ENCODE measurements around the gene SSTR5.
A peak's percentile ranks its signal among the peaks of the same experiment; 100 is the strongest.

SSTR5 gene

DNA sequence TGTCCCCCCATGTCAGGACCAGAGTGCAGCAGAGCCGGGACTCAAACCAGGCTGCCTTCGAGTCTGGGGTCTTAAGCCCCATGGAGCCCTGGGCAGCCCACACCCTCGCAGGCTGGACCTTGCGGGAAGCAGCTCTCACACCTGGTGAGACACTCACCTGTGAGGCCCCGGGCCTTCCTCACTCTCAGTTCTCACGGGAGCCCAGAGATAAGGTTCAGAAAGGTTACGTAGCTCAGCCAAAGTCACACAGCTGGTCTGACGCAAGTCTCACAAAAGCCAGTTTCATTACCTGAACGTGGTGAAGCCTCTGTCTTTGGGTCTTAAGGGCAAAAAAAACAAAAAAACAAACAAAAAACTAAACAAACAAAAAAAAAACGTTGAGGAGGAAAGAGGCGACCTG, 32.8 kb upstream of the SSTR5 start:
- DNase-seq (ENCODE audit: low read depth, low spot score): no peak

DNA sequence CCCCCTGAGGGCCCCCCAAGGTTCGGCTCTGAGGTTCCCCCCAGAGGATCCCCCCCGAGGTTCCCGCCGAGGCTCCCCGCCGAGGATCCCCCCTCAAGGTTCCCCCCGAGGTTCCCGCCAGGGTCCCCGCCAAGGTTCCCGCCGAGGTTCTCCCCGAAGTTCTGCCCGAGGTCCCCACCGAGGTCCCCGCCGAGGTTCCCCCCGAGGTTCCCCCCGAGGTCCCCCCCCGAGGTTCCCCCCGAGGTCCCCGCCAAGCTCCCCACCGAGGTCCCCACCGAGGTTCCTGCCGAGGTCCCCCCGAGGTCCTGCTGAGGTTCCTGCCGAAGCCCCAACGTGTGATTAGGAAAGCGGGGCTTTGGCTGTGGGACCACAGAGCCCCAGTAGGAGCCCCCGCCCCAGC, 32.2 kb upstream of the SSTR5 start:
- DNase-seq (ENCODE audit: low read depth, low spot score): no peak

DNA sequence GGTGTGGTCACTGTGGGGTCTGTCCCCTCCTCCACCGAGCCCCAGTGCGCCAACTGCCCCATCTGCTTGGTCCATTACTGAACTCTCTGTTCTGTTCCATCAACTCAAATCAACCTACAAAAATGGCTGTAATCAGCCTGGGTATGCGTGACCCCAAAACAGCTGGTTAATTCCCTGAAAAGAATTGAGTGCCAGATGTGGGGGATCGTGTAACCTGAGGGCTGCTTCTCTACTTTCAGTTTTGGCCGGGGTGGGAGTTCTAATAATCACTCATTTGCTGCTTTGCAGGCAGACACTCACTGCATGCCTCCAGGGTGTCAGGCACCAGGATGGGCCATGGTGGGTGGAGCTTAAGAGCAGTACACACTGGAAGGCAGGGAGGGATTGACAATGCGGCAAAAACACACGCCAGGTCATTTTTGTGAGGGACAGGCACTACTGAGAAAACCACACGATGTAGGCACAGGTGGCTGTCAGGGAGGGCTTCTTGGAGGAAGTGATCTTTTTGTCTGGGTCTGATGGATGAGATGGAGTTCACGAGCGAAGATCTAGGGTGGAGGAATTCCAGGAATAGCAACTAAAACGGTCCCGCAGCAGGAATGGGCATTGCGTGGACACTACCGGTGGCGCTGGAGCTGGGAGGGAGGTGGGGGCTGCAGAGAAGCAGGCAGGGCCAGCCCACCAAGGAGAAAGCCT, 30.4 kb upstream of the SSTR5 start:
- DNase-seq (ENCODE audit: low read depth, low spot score): no peak

DNA sequence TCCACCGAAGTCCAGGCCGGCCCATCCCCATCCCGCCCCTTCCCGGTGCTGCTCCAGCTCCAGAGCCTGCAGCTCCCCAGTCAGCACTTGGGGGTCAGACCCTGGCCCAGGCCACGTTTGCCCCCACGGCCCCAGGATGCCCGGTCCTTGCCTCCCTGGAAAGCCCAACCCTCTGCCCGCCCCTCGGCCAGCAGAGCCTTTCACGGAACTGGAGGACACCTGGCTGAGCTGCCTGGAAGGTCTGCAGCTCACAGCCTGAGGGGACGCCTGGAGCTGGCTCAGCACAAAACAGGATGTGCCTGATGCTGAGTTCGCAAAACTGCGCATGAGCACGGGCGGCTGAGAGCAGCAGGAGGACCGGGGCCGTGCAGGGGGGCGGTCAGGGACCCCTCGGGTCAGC, 29.7 kb upstream of the SSTR5 start:
- DNase-seq (ENCODE audit: low read depth, low spot score): no peak

DNA sequence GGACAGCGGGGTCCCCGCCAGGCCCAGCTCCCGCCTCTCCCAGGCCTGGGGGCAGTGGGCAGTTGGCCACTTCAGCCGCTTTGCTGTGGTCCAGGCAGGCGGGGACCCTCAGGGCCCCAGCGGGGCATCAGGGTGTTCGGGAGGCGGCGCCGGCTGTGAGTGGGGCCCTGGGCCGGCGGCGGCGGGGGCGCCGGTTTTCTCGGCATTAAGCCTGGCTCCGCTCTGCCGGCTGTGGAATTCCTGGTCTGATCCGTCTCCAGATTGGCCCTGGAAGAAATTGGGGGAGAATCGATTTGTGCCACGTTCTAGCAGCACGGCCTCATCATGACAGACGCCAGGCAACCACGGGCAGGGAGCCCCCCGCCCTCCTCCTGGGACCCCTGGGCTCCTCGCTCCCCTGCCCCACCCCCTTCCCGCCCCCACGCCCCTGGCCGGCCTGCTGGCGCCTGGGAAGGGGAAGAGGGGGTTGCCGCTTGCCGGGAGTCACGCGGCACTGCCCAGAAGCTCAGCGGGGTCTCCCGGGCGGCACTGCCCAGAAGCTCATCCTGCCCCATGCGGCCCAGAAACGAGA, 28.6 kb upstream of the SSTR5 start:
- no peak for DNase-seq (ENCODE audit: low read depth, low spot score)

DNA sequence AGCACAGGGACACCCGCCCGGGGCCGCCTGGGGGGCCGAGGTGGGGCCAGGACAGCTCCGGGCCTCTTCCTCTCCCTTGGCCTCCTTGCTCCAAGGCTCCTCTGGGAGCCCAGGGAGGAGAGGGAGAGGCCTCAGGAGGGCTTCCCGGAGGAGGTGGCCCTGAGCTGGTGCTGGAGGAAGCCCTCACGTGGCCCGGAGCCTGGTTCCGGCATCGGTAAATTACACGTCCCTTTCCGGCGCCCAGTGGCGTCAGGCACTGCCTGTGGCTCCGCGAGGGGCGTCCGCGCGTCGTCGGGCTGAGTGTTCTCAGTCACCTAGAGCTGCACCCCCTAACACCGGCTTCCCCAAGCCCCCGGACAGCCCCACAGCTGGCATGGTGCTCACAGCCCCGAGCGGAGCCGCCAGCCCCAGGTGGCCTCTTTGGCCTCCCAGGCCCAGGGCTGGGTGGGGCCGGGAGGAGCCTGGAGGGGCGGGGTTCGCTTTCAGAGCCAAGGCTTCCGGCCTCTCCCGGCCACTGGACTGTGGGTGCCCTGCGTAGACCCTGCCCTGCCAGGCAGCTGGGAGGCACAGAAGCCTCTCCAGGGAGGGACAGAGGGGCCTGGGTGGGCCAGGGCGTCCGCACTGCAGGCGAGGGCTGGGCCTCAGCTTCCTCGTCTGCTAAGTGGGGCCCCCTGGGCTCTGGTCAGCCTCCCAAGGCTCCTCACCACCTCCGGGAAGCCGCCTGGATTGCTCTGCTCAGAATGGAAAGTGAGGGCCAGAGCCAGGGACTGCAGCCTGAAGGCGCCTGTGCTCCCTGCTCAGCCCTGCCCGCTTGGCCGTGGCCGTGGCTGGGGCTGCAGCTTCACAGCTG, 27.9 kb upstream of the SSTR5 start:
- DNase-seq (ENCODE audit: low read depth, low spot score): no peak

DNA sequence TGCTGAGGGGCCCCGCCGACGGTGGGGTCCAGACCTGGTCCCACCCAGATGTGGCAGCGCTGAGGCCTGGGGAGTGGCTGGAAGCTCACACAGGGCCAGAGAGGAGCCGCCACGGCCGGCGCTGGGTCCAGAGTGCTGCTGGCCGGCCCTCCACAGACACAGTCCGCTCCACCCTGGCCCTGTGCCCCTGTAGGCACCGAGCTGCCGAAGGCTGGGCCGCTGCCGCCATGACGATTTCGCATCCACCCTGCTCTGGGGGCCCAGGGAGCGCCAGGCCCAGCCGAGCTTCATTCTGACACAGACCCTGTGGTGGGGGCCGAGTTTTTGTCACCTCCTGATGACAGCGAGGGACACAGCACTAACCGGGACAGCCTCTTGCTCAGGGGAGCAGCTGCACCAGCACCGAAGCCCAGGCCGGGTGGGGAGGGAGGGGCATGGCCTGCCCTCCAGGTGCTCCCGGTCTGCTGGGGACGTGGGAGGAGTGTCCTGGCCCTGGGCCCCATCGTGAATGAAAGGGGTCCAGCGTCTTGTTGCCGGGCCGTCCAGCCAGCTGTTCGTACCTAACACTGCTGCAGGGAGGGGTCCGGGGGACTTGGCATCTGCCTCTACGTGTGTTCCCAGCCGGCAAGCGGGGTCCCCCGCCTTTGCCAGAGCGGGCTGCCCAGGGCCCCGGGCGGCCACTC, 27.1 kb upstream of the SSTR5 start:
- DNase-seq (ENCODE audit: low read depth, low spot score): no peak

DNA sequence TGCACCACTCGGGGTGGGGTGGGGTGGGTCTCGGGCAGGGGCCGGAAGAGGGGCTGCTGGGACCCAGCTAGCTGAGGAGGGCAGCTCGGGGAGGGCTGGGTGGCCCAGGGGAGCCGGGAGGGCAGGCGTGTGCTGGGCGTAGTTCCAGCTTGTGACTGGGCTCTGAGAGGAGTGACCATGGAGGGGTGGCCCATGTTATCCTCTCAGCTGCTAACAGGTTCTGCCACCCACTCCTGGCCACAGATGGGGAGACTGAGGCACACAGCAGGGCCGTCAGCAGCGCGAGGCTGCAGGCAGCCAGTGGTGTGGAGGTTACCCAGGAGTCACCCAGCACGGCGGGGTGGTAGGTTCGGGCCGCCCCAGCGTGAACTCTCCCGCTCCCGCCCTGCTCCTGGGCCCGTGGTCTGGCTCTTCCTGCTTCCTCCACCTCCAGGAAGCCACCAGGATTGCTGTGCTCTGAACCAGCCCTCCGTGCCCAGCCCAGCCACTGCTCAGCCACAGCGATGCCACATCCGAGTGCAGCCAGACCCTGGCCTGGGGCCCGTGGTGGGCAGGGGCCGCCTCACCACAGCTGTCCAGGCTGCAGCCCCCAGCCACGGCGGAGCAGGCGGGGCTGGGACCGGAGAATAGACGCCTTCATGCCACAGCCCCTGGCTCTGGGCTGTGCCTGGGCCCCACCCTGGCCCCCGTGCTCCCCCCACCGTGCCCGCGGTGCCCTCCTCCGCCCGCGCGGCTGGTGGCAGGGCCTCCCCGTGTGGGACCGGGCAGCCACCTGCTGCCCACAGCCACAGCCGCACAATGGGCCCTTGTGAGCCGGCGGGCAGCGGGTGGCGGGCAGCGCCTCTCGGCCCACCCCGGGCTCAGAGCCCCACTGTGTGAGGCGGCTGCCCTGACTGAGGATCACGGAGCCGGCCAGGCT, 26.3 kb upstream of the SSTR5 start:
- no peak for DNase-seq (ENCODE audit: low read depth, low spot score)

DNA sequence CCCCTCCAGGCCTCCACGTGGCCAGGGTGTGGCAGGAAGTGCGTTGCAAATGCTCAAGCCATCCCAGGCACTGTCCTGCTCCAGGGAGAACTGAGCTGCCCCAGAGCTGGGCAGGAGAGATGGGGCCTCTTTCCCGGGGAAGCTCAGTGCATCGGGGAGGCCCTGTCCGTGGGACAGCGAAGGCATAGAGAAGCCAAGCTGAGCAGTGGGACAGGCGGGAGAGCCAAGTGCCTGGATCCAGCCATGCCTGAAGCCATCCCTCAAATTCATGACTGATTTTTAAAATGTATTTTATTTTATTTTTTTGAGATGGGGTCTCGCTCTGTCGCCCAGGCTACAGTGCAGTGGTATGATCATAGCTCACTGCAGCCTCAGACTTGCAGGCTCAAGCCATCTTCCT, 25.4 kb upstream of the SSTR5 start:
- DNase-seq (ENCODE audit: low read depth, low spot score): no peak

DNA sequence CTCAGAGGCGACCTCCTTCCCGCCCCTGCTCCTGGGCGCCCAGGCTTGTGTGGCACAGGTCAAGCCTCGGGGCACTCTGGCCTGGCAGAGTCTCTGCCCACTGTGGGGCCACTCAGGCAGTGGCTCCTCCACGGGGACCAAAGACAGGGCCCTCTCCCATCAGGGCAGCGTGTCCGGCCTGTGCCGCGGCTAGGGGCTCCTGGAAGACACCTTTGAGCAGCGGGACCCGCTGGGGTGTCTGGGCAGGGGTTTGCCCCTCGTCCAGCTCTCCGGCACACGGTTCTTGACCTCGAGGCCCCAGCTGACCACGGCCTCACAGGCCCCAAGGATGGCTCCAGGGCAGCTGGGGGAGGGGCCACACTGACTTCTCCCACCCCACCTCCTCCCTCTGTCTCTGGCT, 24.7 kb upstream of the SSTR5 start:
- no peak for DNase-seq (ENCODE audit: low read depth, low spot score)

DNA sequence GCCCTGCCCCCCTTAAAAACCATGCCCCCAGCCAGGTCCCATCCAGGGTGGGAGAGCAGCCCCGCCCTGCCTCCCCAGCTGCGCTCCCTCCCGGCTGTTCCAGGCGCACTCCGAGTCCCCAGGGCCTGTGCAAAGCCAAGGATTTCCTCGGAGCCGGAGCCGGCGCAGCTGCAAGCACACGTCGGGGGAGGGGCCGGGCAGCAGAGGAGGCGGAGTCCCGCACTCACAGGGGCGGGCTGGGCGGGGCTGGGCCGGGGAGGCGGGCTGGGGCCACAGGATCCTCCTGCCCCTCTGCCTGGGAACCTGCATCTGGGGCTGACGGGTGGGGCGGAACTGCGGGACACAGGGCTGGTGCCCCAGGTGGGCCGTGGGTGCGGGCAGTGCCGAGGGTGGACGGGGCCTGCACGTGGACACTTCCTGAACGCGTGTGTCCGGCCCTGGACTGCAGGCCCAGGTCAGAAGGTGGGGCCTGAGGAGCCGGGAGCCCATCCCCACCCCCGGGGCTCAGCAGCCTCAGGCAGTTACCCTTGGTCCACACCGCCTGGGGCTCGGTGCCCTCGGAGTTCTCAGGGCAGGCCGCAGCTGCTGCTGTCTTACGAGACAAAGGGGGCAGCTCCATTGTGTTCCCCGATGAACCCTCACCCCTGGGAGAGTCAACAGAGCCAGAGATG, 24.0 kb upstream of the SSTR5 start:
- DNase-seq (ENCODE audit: low read depth, low spot score): peak; percentile 48

DNA sequence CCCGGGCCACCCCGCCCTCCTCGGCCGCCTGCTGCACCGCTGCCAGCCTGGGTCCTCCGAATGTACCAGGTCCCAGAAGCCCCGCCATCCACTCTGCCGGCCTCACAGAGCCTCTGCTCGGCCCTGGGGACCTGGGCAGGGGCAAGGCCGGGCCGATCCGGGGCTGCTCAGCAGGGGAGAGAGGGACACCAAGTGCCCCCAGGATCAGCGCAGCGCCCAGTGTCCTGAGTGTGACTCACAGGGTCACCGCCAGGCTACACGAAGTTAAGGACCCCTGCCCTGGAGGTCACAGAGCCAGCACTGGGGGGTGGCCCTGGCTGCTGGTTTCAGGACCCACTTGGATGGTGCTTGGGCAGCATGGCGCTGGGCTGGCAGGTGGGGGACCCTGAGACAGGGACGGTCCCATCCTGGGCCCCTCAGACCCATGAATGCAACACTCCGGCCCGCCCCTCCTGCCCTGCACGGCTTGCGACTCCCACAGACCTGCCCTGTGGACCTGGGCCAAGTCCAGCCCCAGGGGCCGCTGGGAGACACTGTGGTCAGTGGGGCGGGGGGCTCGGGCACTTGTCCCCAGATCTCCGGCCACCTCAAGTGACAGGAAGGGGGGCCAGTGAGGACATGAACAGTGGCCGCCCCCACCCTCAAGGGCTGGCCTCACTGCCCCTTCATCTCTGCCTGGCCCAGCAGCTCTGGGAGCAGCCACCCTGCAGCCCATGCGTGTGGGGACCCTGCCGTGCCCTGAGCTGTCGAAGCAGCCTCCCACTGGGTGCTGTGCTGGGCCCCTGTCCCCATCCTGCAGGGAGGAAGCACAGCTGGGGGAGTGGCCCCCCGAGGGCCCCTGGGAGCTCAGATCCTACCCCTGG, 23.2 kb upstream of the SSTR5 start:
- DNase-seq (ENCODE audit: low read depth, low spot score): no peak

DNA sequence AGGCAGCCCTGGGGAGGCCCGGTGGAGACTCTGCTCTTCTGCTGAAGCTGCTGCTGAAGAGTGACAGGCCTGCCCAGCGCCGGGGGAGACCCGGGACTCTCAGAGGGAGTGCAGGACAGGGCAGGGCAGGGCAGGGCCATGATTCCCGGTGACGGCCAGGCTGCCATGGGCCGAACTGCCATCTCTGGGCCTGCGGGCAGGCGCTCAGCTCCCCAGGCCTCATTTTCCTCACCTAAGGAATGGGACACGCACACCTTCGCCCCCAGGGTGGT, 22.6 kb upstream of the SSTR5 start:
- DNase-seq (ENCODE audit: low read depth, low spot score): no peak

DNA sequence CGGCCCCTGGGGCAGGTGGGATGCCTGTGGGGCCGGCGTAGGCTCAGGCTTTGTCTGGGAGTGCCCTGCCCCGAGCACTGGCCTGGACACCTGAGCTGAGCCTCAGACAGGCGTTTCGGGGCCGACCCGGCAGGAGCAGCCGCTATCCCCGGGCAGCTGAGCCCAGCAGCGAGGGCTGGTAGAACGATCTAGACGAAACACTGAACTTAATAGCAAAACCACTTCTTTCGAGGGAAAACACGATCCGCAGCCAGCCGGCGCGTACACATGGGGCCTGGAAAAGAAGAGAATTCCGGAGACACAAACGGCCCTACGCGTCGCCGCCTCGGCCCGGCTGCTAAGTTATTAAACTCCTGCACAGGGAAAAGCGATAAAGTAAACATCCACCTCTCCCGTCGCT, 22.0 kb upstream of the SSTR5 start:
- no peak for DNase-seq (ENCODE audit: low read depth, low spot score)

DNA sequence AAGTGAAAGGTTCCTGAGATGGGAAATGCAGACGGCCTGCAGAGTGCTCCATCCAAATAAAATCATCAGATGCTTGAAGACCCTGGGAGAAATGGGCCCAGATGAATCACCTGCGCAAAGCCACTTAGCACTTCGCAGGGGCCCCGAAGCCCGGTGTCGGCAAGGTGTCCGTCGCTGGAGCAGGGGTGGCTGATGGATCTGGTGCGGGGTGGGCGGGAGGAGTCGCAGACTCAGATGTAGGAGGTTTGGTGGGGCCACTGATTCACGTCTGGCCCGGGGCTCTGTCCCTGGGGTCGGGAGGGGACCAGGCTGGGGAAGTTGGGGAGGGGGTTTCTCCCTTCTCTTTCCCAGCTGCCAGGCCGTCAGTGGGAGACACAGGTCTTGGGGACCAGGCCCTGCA, 21.6 kb upstream of the SSTR5 start:
- no peak for DNase-seq (ENCODE audit: low read depth, low spot score)

DNA sequence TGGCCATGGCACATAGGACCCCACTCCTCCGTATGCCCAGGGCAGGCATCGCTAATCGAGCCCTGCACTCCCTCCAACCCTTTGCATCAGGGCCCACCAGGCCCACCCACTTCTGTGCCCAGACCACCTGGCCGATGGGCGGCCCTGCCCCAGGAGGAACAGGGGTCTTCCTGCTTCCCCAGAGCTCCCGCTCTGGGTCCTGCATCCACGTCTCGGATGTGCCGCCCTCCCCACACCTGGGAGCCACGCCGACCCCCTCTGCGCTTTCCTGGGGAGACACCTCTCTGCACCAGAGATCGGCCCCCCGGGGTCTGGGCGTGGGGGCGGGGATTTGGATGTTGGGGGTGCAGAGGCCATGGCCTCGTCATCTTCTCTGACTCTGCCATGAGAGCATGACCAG, 21.1 kb upstream of the SSTR5 start:
- DNase-seq (ENCODE audit: low read depth, low spot score): no peak

DNA sequence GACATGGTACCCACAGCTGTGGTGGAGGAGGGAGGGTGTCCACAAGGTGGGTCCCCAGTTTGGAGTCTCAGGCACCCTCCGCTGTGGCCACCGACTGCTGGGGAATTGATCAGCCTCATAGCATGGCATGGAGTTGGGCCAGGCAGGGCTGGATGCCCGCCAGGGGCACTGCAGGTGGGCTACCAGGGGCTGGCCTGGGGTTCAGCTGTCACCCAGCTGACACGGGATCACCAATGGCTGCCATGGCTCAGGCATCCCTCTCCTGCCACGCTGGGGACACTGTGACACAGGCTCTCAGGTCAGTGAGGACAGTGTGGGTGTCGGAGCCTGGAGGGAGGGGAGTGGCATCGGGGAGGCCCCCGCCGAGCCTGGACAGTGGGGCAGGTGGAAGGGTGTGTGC, 19.8 kb upstream of the SSTR5 start:
- DNase-seq (ENCODE audit: low read depth, low spot score): no peak

DNA sequence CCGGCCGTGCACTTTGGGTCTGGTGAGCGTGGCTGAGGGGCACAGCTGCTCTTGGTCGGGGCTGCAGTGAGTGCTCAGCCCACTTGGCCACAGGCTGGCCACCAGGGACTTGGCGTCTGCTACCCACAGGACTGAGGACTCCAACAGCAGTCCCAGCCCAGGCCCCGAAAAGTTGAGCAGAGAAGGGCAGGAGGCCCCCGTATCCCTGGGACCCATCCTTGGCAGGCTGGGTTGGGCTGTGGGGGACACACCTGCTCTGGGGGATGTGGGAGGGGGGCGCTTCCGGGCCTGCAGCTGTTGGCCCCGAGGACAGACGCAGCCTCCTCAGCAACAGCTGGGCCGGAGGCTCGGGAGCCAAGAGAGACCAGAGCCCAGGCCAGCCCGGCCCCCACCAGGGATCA, 19.4 kb upstream of the SSTR5 start:
- no peak for DNase-seq (ENCODE audit: low read depth, low spot score)

DNA sequence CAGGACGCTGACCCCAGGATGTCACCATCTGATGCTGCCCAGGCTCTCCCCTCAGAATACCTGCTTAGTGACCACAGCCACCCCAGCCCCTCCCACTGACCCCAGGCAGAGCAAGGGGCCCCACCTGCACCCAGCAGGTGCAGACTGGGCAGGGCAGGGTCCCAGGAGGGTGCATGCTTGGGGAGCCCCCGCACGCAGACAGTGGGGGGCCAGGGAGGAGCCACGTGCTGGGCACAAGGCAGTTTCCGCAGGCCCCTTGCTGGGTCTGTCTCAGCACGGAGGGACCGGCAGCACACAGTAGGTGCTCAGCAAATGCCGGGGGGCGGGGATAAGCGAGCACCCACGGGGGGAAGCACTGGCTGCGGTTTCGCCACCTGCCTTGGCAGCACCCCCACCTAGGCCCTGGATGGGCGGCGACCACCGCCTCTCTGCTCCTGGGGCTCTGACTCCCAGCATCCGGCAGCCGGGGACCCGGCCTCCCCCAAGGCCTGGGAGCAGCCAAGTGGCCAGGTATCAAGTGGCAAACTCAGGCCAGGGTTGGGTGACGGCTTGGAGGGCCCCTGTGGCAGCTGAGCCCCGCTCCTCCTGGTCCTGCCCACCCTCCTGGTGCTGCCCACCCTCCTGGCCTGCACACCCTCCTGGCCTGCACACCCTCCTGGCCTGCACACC, 18.7 kb upstream of the SSTR5 start:
- no peak for DNase-seq (ENCODE audit: low read depth, low spot score)
